ENCODE results near the gene XYLT1. TPM values are rescaled to one million over a fixed set of nuclear protein-coding genes. Genes with fewer than 3 reads are reported as not detected.

The XYLT1 gene
- total and polyA plus RNA-seq, 2 experiments from 2014 or later: 4.5 to 26.3 TPM

GRCh38 chr16:17325476-17326143 lies 145.2 kb downstream of the XYLT1 start:
- H3K36me3 ChIP-seq (ENCODE audit: low read depth): no peaks in the 10 kb centered on the region
- H3K4me3 ChIP-seq: no peak overlapping the region
- 78 to 80% methylated on average over 8 of the region's 8 CpGs for WGBS, 2 experiments (ENCODE audit: low coverage in 1 of 2, low lambda C conversion rate in 2 of 2, missing lambda C conversion rate in 2 of 2)
- no peaks in the 10 kb centered on the region for H3K27me3 ChIP-seq (replicated peaks; ENCODE audit: insufficient read depth)
- H3K9me3 ChIP-seq (ENCODE audit: low read depth): no peaks in the 10 kb centered on the region
- no peak overlapping the region for H3K4me2 ChIP-seq (ENCODE audit: unreplicated experiment)
- in situ Hi-C loops (cut with MboI): no loop called here
- H2AFZ ChIP-seq: no peak overlapping the region
- peaks cover 25% of the 10 kb centered on the region for H3F3A ChIP-seq (ENCODE audit: insufficient read depth)
- no peak overlapping the region for H3K9ac ChIP-seq
- H3K27ac ChIP-seq: no peak overlapping the region
- no peak for DNase-seq
- H3K79me2 ChIP-seq (ENCODE audit: insufficient read depth): peaks cover 92% of the 10 kb centered on the region
- H3K9me2 ChIP-seq (ENCODE audit: insufficient read depth): no peaks in the 10 kb centered on the region
- TF ChIP-seq EZH2phosphoT487 (IDR thresholded peaks at IDR 0.05; ENCODE audit: insufficient read depth, low read depth) (no peak), EZH2 (IDR thresholded peaks at IDR 0.05; ENCODE audit: insufficient read depth, poor library complexity, severe bottlenecking) (no peak)
- H3K4me1 ChIP-seq (ENCODE audit: insufficient read depth): peaks cover 4% of the 10 kb centered on the region; the same call in 1 of the 2 replicates
- H4K20me1 ChIP-seq (ENCODE audit: insufficient read depth): no peaks in the 10 kb centered on the region

- Histone ChIP-seq H3K9ac (no peak overlapping the region), H3K4me1 (ENCODE audit: insufficient read depth) (peaks cover 9% of the 10 kb centered on the region; the same call in 1 of the 2 replicates), H4K20me1 (ENCODE audit: insufficient read depth) (no peaks in the 10 kb centered on the region), H3K4me3 (no peak overlapping the region), H3K27me3 (replicated peaks; ENCODE audit: insufficient read depth) (no peaks in the 10 kb centered on the region), H3K79me2 (ENCODE audit: insufficient read depth) (peaks cover 92% of the 10 kb centered on the region), H3K4me2 (ENCODE audit: unreplicated experiment) (no peak overlapping the region), H3K27ac (no peak overlapping the region), H3K9me2 (ENCODE audit: insufficient read depth) (no peaks in the 10 kb centered on the region), H2AFZ (no peak overlapping the region), H3K9me3 (ENCODE audit: low read depth) (no peaks in the 10 kb centered on the region), H3F3A (ENCODE audit: insufficient read depth) (peaks cover 32% of the 10 kb centered on the region), H3K36me3 (ENCODE audit: low read depth) (no peaks in the 10 kb centered on the region)
- 64 to 68% methylated on average over 10 of the region's 10 CpGs for whole genome bisulfite sequencing, 2 experiments (ENCODE audit: low coverage in 1 of 2, low lambda C conversion rate in 2 of 2, missing lambda C conversion rate in 2 of 2)
- no peak for TF ChIP-seq EZH2 (IDR thresholded peaks at IDR 0.05; ENCODE audit: insufficient read depth, poor library complexity, severe bottlenecking)
- TF ChIP-seq EZH2phosphoT487 (IDR thresholded peaks at IDR 0.05; ENCODE audit: insufficient read depth, low read depth): no peak
- in situ Hi-C loops (cut with MboI): no loop called here
- DNase-seq: no peak
Measured at GRCh38 chr16:17324451-17324850, 146.3 kb downstream of the XYLT1 start.

GRCh38 chr16:17323171-17323570 lies 147.6 kb downstream of the XYLT1 start:
- Histone ChIP-seq H3F3A (ENCODE audit: insufficient read depth) (peaks cover 34% of the 10 kb centered on the region), H3K36me3 (ENCODE audit: low read depth) (no peaks in the 10 kb centered on the region), H3K9me3 (ENCODE audit: low read depth) (no peaks in the 10 kb centered on the region), H3K27ac (no peak overlapping the region), H3K27me3 (replicated peaks; ENCODE audit: insufficient read depth) (no peaks in the 10 kb centered on the region), H3K4me3 (no peak overlapping the region), H3K9me2 (ENCODE audit: insufficient read depth) (no peaks in the 10 kb centered on the region), H4K20me1 (ENCODE audit: insufficient read depth) (no peaks in the 10 kb centered on the region), H3K4me2 (ENCODE audit: unreplicated experiment) (no peak overlapping the region), H3K79me2 (ENCODE audit: insufficient read depth) (peaks cover 92% of the 10 kb centered on the region), H2AFZ (no peak overlapping the region; the same call in 1 of the 2 replicates), H3K4me1 (ENCODE audit: insufficient read depth) (peaks cover 15% of the 10 kb centered on the region), H3K9ac (no peak overlapping the region)
- in situ Hi-C loops (cut with MboI): no loop called here
- 44 to 45% methylated on average over 10 of the region's 10 CpGs for WGBS, 2 experiments (ENCODE audit: low coverage in 1 of 2, low lambda C conversion rate in 2 of 2, missing lambda C conversion rate in 2 of 2)
- no peak for TF ChIP-seq EZH2 (IDR thresholded peaks at IDR 0.05; ENCODE audit: insufficient read depth, poor library complexity, severe bottlenecking)
- TF ChIP-seq EZH2phosphoT487 (IDR thresholded peaks at IDR 0.05; ENCODE audit: insufficient read depth, low read depth): no peak
- DNase-seq: no peak

DNA sequence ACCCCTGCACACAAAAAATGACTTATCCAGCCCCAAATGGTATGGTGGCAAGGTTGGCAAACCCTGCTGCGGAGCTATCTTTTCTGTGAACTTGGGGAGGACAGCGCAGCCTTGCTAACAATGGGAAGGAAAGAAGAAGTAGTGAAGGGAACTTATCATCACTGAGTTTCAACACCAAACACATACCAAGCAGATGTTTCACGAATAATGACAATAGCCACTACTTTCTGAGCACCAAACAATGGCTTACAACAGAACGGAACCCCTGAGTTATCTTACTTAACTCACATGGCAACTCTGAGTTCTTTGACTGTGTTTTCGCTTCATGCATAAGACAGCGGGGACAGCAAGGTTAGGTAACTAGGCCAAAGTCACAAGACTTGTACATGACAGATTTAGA lies 148.9 kb downstream of the XYLT1 start:
- TF ChIP-seq EZH2phosphoT487 (IDR thresholded peaks at IDR 0.05; ENCODE audit: insufficient read depth, low read depth): no peak
- no peak for TF ChIP-seq EZH2 (IDR thresholded peaks at IDR 0.05; ENCODE audit: insufficient read depth, poor library complexity, severe bottlenecking)
- no peak overlapping the region for H3K27ac ChIP-seq
- H3K9me2 ChIP-seq (ENCODE audit: insufficient read depth): no peaks in the 10 kb centered on the region
- no peak overlapping the region for H2AFZ ChIP-seq
- H3K4me3 ChIP-seq: no peak overlapping the region
- H3K4me1 ChIP-seq (ENCODE audit: insufficient read depth): peaks cover 15% of the 10 kb centered on the region
- H3K9me3 ChIP-seq (ENCODE audit: low read depth): no peaks in the 10 kb centered on the region
- 78 to 85% methylated on average over 6 of the region's 6 CpGs for WGBS, 2 experiments (ENCODE audit: low coverage in 1 of 2, low lambda C conversion rate in 2 of 2, missing lambda C conversion rate in 2 of 2)
- H3K79me2 ChIP-seq (ENCODE audit: insufficient read depth): peaks cover 93% of the 10 kb centered on the region
- H3K9ac ChIP-seq: no peak overlapping the region
- no peaks in the 10 kb centered on the region for H4K20me1 ChIP-seq (ENCODE audit: insufficient read depth)
- H3K4me2 ChIP-seq (ENCODE audit: unreplicated experiment): no peak overlapping the region
- peaks cover 39% of the 10 kb centered on the region for H3F3A ChIP-seq (ENCODE audit: insufficient read depth)
- H3K27me3 ChIP-seq (replicated peaks; ENCODE audit: insufficient read depth): no peaks in the 10 kb centered on the region
- peak; percentile 33 for DNase-seq
- in situ Hi-C loops (cut with MboI): no loop called here
- H3K36me3 ChIP-seq (ENCODE audit: low read depth): no peaks in the 10 kb centered on the region
